Effector memory CD8-positive, alpha-beta T cell (primary cell): ENCODE results near the gene RNF113A.
"Not testable (repeated sequence)": the region's sequence is repeated elsewhere in the genome, so short reads cannot be mapped to it uniquely, and the experiment has no call there.

Source experiments
- ATAC-seq: fragments of 150-1000 bp; cut with Tn5 transposase; replicated peaks from 2 replicates; pipeline ENCODE4 v1.10.0; 2021; ENCODE audit warnings: mild to moderate bottlenecking, moderate library complexity
- DNase-seq, 3 experiments: peaks; one replicate each; pipeline ENCODE4 v3.0.0; 2021
- H3K27ac Mint-ChIP-seq, 2 donors: one replicate each; pipeline ENCODE4 v1.8.0; 2022; ENCODE audit warnings: mild to moderate bottlenecking in 2 of 2, mixed read lengths in 2 of 2, moderate library complexity in 2 of 2
- H3K27me3 Mint-ChIP-seq, 2 donors: one replicate each; pipeline ENCODE4 v1.8.0; 2022; ENCODE audit warnings: mixed read lengths in 2 of 2
- H3K36me3 Mint-ChIP-seq: one replicate; pipeline ENCODE4 v1.8.0; 2022; ENCODE audit warnings: mild to moderate bottlenecking, moderate library complexity, mixed read lengths; ENCODE audit not compliant: insufficient read depth
- H3K4me1 Mint-ChIP-seq, 2 donors: one replicate each; pipeline ENCODE4 v1.8.0; 2022; ENCODE audit warnings: low read depth in 2 of 2, mixed read lengths in 2 of 2
- H3K4me3 Mint-ChIP-seq, 2 donors: one replicate each; pipeline ENCODE4 v1.8.0; 2022; ENCODE audit warnings: mild to moderate bottlenecking in 2 of 2, mixed read lengths in 2 of 2, moderate library complexity in 2 of 2
- H3K9me3 Mint-ChIP-seq, 2 donors: one replicate each; pipeline ENCODE4 v1.8.0; 2022; ENCODE audit warnings: mixed read lengths in 2 of 2
- total RNA-seq, 9 experiments: gene quantifications; one replicate each; lab custom pipeline; 2026; lab: John Stamatoyannopoulos, UW

The RNF113A gene
- total RNA-seq: 22.6 to 40.2 (median 28.7) reads per million in 9 experiments

DNA sequence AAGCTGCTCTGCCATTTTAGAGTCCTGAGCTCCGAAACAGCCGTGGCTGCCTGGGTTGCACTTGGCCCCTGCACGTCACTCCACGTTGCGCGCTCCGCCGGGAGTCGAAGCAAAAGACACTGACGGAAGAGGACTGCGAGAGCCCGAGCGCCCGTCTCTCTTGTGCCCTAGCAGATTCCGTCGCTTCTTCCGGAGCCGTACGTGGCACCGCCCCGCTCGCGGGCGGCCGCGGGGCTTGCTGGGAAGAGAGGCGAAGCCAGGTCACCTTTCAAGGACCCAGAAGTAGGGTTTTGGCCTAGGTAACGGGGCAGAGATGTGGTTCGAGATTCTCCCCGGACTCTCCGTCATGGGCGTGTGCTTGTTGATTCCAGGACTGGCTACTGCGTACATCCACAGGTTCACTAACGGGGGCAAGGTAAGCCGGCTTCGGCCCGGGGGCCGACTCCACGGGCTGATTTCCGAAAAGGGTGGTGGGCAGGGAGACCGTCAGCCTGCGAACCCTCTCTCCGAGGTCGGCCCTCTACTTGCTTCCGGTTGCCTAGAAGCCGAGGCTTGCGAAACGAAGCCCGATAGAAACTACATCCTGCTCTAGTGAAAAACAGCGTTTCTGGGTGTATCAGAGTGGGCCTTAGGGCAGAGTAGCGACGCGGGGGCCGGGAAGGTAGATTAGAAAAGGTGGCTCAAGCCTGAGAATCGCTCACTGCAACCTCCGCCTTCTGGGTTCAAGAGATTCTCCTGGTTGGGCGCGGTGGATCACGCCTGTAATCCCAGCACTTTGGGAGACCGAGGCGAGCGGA lies at the start of gene RNF113A, which contains the start of gene NDUFA1:
Gene RNF113A, minus strand, starts transcription at position 135 of the 797 bp plus-strand sequence. Its CDS starts 120 bp downstream, at position 15.
Gene NDUFA1, plus strand, starts transcription at position 234 of the 797 bp plus-strand sequence. Its CDS starts 80 bp downstream, at position 314.
- Mint-ChIP-seq H3K4me1 (peaks cover 6 to 16% of the 10 kb centered on the region in 2 donors), H3K36me3 (peaks cover 38% of the 10 kb centered on the region), H3K4me3 (peak within 1 kb of the TSS; percentile 96 to 99), H3K9me3 (no peaks in the 10 kb centered on the region), H3K27ac (peak within 1 kb of the TSS; percentile 99 to 100), H3K27me3 (no peaks in the 10 kb centered on the region)
- DNase-seq (peak; percentile 74 to 79 (median 78)), ATAC-seq (peak; percentile 88)

DNA sequence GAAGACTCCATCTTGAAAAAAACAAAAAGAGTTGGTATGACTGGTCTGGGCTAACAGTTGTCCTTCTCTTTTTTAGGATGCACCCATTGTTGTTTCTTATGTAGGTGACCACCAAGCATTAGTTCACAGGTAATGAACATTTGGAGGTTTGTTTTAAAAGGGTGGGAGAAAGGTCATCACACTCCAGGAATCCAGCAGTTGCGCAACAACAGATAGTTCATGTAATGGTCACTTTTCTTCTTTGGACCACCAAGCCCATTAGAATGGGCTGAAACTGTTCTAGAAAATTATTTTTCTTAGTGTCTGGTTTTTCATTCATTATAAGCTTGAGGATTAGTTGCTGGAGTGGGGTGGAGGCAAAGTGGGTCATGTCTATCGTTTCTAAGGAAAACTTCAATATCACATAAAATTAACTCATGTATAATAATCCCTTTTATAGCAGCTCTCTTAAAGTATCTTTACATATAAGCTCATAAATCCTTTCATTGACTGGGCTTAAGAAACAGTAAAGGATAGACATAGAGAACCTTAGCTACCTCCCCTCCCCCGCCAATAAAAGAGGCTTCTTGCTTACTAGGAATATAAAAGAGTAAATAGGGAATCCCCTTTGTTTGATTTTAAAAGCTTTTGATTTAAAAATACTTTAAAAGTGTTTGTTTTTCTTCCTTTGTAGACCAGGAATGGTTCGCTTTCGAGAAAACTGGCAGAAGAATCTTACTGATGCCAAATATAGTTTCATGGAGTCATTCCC lies 48.5 kb upstream of the RNF113A start:
- DNase-seq: no peak
- Mint-ChIP-seq H3K36me3 (peaks cover 4% of the 10 kb centered on the region), H3K9me3 (no peaks in the 10 kb centered on the region), H3K27ac (no peak overlapping the region), H3K4me1 (no peaks in the 10 kb centered on the region), H3K27me3 (no peaks in the 10 kb centered on the region), H3K4me3 (no peak overlapping the region)
- no peak for ATAC-seq

DNA sequence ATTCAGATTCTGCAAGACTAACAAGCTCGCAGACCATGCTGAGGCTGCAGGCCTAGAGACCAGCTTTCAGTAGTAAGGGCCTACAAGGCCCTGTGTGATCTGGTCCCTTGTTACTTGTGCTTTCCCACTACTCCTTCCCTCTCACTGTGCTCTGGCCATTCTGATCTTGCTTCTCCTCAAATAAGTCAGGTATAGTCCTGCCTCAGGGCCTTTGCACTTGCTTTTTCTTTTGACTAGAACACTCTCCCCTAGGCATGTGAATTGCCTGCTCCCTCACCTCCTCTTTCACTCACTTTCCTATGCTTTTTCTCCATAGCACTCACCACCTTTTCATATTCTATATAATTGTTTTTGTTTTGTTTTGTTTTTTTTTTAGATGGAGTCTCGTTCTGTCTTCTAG lies 46.3 kb upstream of the RNF113A start:
- H3K4me3 Mint-ChIP-seq: no peak overlapping the region
- no peaks in the 10 kb centered on the region for H3K4me1 Mint-ChIP-seq
- H3K27me3 Mint-ChIP-seq: no peaks in the 10 kb centered on the region
- ATAC-seq: no peak
- no peaks in the 10 kb centered on the region for H3K9me3 Mint-ChIP-seq
- no peak for DNase-seq
- no peak overlapping the region for H3K27ac Mint-ChIP-seq
- no peaks in the 10 kb centered on the region for H3K36me3 Mint-ChIP-seq

DNA sequence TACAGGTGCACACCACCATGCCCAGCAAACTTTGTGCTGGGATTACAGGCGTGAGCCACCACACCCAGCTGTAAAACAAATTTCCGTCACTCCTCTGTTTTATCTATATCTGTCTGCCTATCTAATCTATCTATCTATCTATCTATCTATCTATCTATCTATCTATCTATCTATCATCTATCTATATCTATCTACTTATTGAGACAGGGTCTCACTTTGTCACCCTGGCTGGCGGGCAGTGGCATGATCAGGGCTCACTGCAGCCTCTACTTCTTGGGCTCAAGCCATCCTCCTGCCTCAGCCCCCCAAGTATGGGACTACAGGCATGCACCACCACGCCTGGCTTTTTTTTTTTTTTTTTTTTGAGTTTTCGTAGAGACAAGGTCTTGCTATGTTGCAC lies 44.8 kb upstream of the RNF113A start:
- H3K27ac Mint-ChIP-seq: no peak overlapping the region
- no peaks in the 10 kb centered on the region for H3K27me3 Mint-ChIP-seq
- H3K36me3 Mint-ChIP-seq: no peaks in the 10 kb centered on the region
- H3K9me3 Mint-ChIP-seq: no peaks in the 10 kb centered on the region
- no peaks in the 10 kb centered on the region for H3K4me1 Mint-ChIP-seq
- DNase-seq (no peak), ATAC-seq (no peak)
- no peak overlapping the region for H3K4me3 Mint-ChIP-seq

DNA sequence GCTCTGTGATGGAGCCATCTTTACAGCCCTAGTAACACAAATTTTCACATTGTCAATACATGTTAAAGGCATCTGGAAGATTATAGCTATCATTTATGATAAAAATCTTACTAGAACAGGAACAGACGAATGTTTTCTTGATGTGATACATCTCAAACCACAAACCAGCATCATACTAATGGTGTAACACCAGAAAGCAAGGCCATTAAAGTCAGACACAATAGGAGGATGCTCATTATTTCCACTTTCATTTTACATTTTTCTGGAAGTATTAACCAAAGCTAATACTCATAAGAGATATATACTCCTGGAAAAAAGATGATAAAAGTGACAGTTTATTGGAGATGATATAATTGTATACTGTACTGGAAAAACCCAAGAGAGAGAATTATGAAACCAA lies 29.4 kb upstream of the RNF113A start:
- Mint-ChIP-seq H3K36me3 (peaks cover 4% of the 10 kb centered on the region), H3K27ac (peak overlapping the region in 1 of 2 donors; percentile 72), H3K4me1 (no peaks in the 10 kb centered on the region), H3K9me3 (no peaks in the 10 kb centered on the region), H3K27me3 (no peaks in the 10 kb centered on the region), H3K4me3 (no peak overlapping the region)
- DNase-seq (no peak), ATAC-seq (no peak)

DNA sequence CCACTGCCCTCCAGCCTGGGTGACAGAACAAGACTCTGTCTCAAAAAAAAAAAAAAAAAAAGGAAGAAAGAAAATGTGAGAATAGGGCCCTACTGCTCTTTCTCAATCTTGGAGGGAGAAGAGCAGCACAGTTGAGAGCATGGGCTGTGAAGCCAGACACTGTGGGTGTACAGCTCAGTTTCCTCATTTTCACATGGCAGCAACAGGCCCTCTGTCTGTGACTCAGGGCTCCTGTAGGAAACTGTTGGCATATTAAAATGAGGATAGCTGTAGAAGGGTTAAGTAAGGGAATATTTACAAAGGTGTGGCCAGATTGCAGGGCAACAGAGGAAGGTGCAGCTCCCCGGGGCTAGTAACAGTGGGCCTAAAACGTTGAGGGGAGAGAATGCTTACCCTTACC lies 27.6 kb upstream of the RNF113A start:
- no peaks in the 10 kb centered on the region for H3K27me3 Mint-ChIP-seq
- H3K27ac Mint-ChIP-seq: no peak overlapping the region
- peaks cover 4% of the 10 kb centered on the region for H3K36me3 Mint-ChIP-seq
- H3K4me3 Mint-ChIP-seq: no peak overlapping the region
- no peak for ATAC-seq
- H3K4me1 Mint-ChIP-seq: no peaks in the 10 kb centered on the region
- DNase-seq: no peak
- H3K9me3 Mint-ChIP-seq: no peaks in the 10 kb centered on the region

DNA sequence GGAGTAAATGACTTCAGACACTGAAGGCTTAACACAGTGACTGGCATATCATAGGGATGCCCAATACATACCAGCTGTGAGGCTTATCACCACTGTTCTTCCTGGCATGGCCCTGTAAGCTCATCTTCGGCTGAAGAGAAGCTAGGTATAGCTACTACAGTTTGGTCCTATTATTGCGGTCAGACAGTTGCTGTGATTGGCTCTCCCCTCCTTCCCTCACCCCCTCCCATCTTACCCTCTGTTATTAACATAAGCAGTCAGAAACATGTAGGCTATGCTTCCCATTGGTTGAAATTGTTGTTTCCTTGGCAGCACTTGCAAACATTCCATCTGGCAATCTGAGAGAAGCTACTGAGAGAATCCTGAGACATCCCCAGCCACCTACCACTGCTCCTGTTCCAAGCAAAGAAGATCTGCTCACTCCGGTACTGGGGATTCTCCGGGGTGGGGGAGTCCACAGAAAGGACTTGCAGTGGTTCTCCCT lies 24.4 kb upstream of the RNF113A start, which contains the start of gene AKAP14:
Gene AKAP14, plus strand, starts transcription at position 51 of the 484 bp plus-strand sequence. CDS start 7,331 bp downstream, outside the sequence.
- no peaks in the 10 kb centered on the region for H3K27me3 Mint-ChIP-seq
- H3K36me3 Mint-ChIP-seq: peaks cover 4% of the 10 kb centered on the region
- no peak within 1 kb of the TSS for H3K27ac Mint-ChIP-seq
- ATAC-seq (no peak), DNase-seq (no peak)
- H3K4me1 Mint-ChIP-seq: no peaks in the 10 kb centered on the region
- H3K4me3 Mint-ChIP-seq: no peak within 1 kb of the TSS
- H3K9me3 Mint-ChIP-seq: no peaks in the 10 kb centered on the region

DNA sequence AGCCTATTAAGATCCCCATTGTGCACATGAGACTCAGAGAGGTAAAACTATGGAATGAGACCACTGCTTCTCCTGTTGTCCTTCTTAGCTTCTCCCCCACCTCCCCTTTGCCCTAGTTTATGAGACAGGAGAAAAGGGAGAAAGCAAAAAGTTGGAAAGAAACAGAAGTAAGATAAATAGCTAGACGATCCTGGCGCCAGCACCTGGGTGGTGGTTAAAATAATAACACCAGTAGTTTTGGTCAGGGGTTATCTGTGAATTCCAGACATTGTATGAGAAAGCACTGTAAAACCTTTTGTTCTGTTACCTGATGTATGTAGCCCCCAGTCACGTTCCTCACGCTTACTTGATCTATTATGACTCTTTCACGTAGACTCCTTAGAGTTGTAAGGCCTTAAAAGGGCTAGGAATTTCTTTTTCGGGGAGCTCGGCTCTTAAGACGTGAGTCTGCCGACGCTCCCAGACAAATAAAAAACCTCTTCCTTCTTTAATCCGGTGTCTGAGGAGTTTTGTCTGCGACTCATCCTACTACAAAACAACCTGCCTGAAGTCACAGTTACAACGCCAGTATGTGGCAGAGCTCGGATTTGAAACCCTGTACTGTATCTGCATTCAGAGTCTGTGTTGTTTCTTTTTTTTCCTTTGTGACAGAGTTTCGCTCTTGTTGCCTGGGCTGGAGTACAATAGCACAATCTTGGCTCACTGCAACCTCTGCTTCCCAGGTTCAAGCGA lies 20.6 kb upstream of the RNF113A start:
- H3K4me1 Mint-ChIP-seq, H3K27ac Mint-ChIP-seq, H3K9me3 Mint-ChIP-seq, H3K36me3 Mint-ChIP-seq, H3K27me3 Mint-ChIP-seq, ATAC-seq, DNase-seq, H3K4me3 Mint-ChIP-seq: not testable (repeated sequence)

DNA sequence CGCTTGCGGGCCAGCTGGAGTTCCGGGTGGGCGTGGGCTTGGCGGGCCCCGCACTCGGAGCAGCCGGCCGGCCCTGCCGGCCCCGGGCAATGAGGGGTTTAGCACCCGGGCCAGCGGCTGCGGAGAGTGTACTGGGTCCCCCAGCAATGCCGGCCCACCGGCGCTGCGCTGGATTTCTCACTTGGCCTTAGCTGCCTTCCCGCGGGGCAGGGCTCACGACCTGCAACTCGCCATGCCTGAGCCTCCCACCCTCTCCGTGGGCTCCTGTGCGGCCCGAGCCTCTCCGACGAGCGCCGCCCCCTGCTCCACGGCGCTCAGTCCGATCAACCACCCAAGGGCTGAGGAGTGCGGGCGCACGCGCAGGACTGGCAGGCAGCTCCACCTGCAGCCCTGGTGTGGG lies 19.1 kb upstream of the RNF113A start:
- H3K4me1 Mint-ChIP-seq, ATAC-seq, H3K36me3 Mint-ChIP-seq, H3K27ac Mint-ChIP-seq, H3K4me3 Mint-ChIP-seq, H3K9me3 Mint-ChIP-seq, DNase-seq, H3K27me3 Mint-ChIP-seq: not testable (repeated sequence)

DNA sequence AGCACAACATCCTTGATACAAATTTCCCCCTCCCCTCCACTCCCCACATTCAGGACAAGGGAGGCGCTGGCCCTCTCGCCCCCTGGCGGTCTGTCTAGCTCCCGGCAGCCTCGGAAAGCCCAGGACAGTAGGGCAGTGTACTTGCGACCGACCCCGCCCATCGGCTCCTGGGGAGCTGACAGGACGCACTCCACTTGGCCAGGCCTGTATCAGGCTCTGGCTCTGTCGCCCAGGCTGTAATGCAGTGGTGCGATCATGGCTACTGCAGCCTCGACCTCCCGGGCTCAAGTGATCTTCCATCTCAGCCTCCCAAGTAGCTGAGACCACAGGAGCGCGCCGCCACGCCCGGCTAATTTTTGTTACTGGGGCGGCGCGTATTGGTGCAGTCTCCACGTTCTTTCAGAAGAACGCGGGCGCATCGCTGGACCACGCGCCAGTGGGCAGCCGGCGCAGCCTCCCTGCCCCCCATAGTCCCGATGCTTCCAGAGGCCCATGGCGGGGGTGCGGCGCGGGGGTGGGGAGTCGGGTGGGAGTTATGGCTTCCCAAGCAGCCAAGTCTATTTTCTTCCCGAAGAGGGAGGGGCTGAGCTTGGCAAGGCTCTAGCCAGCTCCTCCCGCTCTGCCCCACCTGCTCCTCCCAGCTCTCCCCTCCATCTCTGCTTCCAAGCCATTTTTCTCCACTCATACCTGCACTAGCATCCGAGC lies 16.3 kb upstream of the RNF113A start:
- Mint-ChIP-seq H3K27ac (no peak overlapping the region), H3K36me3 (no peaks in the 10 kb centered on the region), H3K27me3 (no peaks in the 10 kb centered on the region), H3K4me1 (peaks cover 5% of the 10 kb centered on the region in 2 donors), H3K4me3 (peak overlapping the region; percentile 48 to 65), H3K9me3 (no peaks in the 10 kb centered on the region)
- DNase-seq (peak; percentile 36 to 42 (median 40)), ATAC-seq (peak; percentile 84)

DNA sequence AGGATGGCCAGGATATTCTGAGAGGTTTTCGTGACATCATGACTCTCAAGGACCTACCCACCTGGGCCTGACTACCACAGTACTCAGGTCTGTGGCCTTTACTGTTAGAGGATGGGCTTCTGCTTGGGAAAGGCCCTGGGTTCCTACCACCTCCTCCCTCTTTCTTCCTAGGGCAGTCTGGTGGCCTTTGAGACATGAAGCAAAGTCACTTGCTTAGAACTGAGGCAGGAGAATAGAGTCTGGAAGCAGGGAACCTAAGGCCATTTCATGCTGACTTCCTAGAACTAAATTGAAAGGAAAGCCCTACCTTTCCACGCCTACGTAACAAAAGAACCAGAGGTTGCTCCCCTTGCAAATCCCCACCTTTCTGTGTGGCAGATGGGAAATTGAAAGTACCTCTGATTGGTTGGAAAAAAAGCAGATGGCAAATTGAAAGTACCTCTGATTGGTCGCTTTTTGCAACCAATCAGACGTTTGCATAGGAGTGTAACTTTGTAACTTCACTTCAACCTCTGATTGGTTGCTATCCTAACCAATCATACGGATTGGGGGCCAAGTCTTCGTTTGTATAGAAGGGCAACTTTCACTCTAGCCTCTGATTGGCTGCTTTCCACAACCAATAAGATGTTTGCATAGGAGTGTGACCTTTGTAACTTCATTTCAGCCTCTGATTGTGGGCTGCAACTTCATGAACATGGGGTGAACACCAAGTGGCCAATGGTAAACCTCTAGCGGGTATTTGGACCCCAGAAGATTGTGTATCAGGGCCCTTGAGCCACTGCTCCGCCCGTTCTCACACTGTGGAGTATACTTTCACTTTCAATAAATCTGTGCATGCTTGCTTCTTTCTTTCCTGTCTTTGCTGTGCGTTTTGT lies 14.3 kb upstream of the RNF113A start:
- Mint-ChIP-seq H3K36me3 (peaks cover 6% of the 10 kb centered on the region), H3K4me3 (peak overlapping the region; percentile 59 to 62), H3K9me3 (no peaks in the 10 kb centered on the region), H3K27me3 (no peaks in the 10 kb centered on the region), H3K4me1 (peaks cover 5% of the 10 kb centered on the region in 2 donors), H3K27ac (peak overlapping the region in 1 of 2 donors; percentile 35)
- peak; percentile 66 for ATAC-seq
- peak in 2 of 3 experiments; percentile 10 to 15 for DNase-seq
